Hepatocyte (in vitro differentiated cells): ENCODE data around the gene LAMA4. TPM values are rescaled to one million over a fixed set of nuclear protein-coding genes. Genes with fewer than 3 reads are reported as not detected.

Source experiments
- DNase-seq: peaks from one replicate; pipeline ENCODE4 v3.0.0-alpha.2; 2016; ENCODE audit warnings: low spot score
- H2AFZ ChIP-seq: fragments of 200-600 bp; sonication (generic); 2 replicates; pipeline ENCODE4 v1.6.0; 2016; ENCODE audit warnings: antibody characterized with exemption, mild to moderate bottlenecking
- H3K27ac ChIP-seq: fragments of 200-600 bp; sonication (generic); 2 replicates; pipeline ENCODE4 v1.5.1; 2016; ENCODE audit warnings: mild to moderate bottlenecking
- H3K27me3 ChIP-seq: fragments of 200-600 bp; sonication (generic); 2 replicates; pipeline ENCODE4 v1.6.1; 2016
- H3K36me3 ChIP-seq: fragments of 200-600 bp; sonication (generic); replicated peaks from 2 replicates; pipeline ENCODE4 v1.5.1; 2016; ENCODE audit warnings: low read depth; ENCODE audit not compliant: insufficient read depth
- H3K4me1 ChIP-seq: fragments of 200-600 bp; sonication (generic); 2 replicates; pipeline ENCODE4 v1.5.1; 2016; ENCODE audit warnings: mild to moderate bottlenecking, moderate library complexity; ENCODE audit not compliant: insufficient read depth
- H3K4me2 ChIP-seq: fragments of 200-600 bp; sonication (generic); 2 replicates; pipeline ENCODE4 v1.6.0; 2016
- H3K4me3 ChIP-seq: fragments of 200-600 bp; sonication (generic); 2 replicates; pipeline ENCODE4 v1.5.1; 2016; ENCODE audit warnings: mild to moderate bottlenecking
- H3K79me2 ChIP-seq: fragments of 200-600 bp; sonication (generic); 2 replicates; pipeline ENCODE4 v1.6.0; 2017; ENCODE audit warnings: mild to moderate bottlenecking
- H3K9me2 ChIP-seq: fragments of 200-600 bp; sonication (generic); replicated peaks from 2 replicates; pipeline ENCODE4 v1.6.0; 2017; ENCODE audit warnings: mild to moderate bottlenecking; ENCODE audit not compliant: insufficient read depth
- H3K9me3 ChIP-seq: fragments of 200-600 bp; sonication (generic); 2 replicates; pipeline ENCODE4 v1.5.1; 2016; ENCODE audit warnings: low read depth, mild to moderate bottlenecking
- H4K20me1 ChIP-seq: fragments of 200-600 bp; sonication (generic); 2 replicates; pipeline ENCODE4 v1.6.0; 2016; ENCODE audit warnings: mild to moderate bottlenecking; ENCODE audit not compliant: insufficient read depth, poor library complexity, severe bottlenecking
- CTCF ChIP-seq: fragments of 200-600 bp; sonication (generic); IDR thresholded peaks from 2 replicates; pipeline ENCODE4 v1.5.1; 2016; ENCODE audit warnings: antibody characterized with exemption, mild to moderate bottlenecking; ENCODE audit not compliant: poor library complexity
- EZH2 ChIP-seq: fragments of 200-600 bp; sonication (generic); IDR thresholded peaks from 2 replicates; pipeline ENCODE4 v1.6.1; 2016; ENCODE audit warnings: antibody characterized with exemption, mild to moderate bottlenecking, borderline replicate concordance
- EZH2phosphoT487 ChIP-seq: fragments of 200-600 bp; sonication (generic); IDR thresholded peaks from one replicate; pipeline ENCODE4 v1.6.1; 2018; ENCODE audit warnings: antibody characterized with exemption, mild to moderate bottlenecking, low read depth, moderate library complexity; ENCODE audit not compliant: unreplicated experiment, severe bottlenecking
- WGBS: methylation state at CpG from one replicate; pipeline ENCODE4 v1.1.6; 2016; ENCODE audit warnings: low lambda C conversion rate; ENCODE audit errors: missing lambda C conversion rate; 5-methylcytosine and 5-hydroxymethylcytosine counted together
- polyA plus RNA-seq: library from polyadenylated mRNA; unstranded; fragments of >200 nt; fragmentation: Nextera tagmentation; extraction: Ambion mirVana; gene quantifications from 2 replicates; pipeline ENCODE4 v1.2.1, GENCODE V29; 2016
- total RNA-seq: library from RNA; depleted of rRNA; stranded (reverse); fragments of >200 nt; gene quantifications from 2 replicates; pipeline ENCODE4 v1.2.3, GENCODE V29; 2014

The LAMA4 gene
- total and polyA plus RNA-seq, 2 experiments from 2014 or later, result 14.1 to 18.9 TPM

GRCh38 chr6:112257178-112257855, 3.0 kb upstream of the LAMA4 start:
- WGBS, result 81% methylated on average over 7 of the region's 7 CpGs
- Histone ChIP-seq H3K27ac (no peak overlapping the region), H3K36me3 (no peaks in the 10 kb centered on the region), H3K27me3 (peaks cover 15% of the 10 kb centered on the region), H3K79me2 (peaks cover 5% of the 10 kb centered on the region), H4K20me1 (no peaks in the 10 kb centered on the region), H3K4me1 (peaks cover 8% of the 10 kb centered on the region), H3K4me3 (no peak overlapping the region), H3K9me3 (no peaks in the 10 kb centered on the region), H3K9me2 (no peaks in the 10 kb centered on the region), H3K4me2 (no peak overlapping the region), H2AFZ (no peak overlapping the region)
- no peak for DNase-seq
- TF ChIP-seq EZH2 (no peak), CTCF (no peak), EZH2phosphoT487 (no peak)

GRCh38 chr6:112254921-112255320, 554 bp upstream of the LAMA4 start:
- Histone ChIP-seq H3K4me1 (peaks cover 8% of the 10 kb centered on the region), H3K9me2 (no peaks in the 10 kb centered on the region), H3K4me3 (no peak overlapping the region), H2AFZ (no peak overlapping the region), H3K27ac (peak overlapping the region; percentile 83), H3K4me2 (peak overlapping the region; percentile 98), H3K79me2 (peaks cover 7% of the 10 kb centered on the region), H3K9me3 (no peaks in the 10 kb centered on the region), H3K36me3 (no peaks in the 10 kb centered on the region), H4K20me1 (no peaks in the 10 kb centered on the region), H3K27me3 (peaks cover 18% of the 10 kb centered on the region)
- TF ChIP-seq EZH2phosphoT487 (no peak), CTCF (no peak), EZH2 (no peak)
- no peak for DNase-seq
- 58% methylated on average over 3 of the region's 3 CpGs for WGBS

GRCh38 chr6:112253498-112253840, 898 bp downstream of the LAMA4 start:
- Histone ChIP-seq H3K4me2 (peak overlapping the region; percentile 98), H3K9me2 (no peaks in the 10 kb centered on the region), H3K27me3 (peaks cover 18% of the 10 kb centered on the region), H3K4me1 (peaks cover 8% of the 10 kb centered on the region), H3K79me2 (peaks cover 7% of the 10 kb centered on the region), H2AFZ (peak overlapping the region; percentile 53), H3K36me3 (no peaks in the 10 kb centered on the region), H4K20me1 (no peaks in the 10 kb centered on the region), H3K9me3 (no peaks in the 10 kb centered on the region), H3K4me3 (peak overlapping the region; percentile 52), H3K27ac (peak overlapping the region; percentile 83)
- DNase-seq, result no peak
- no peak for TF ChIP-seq EZH2
- no peak for TF ChIP-seq CTCF
- no peak for TF ChIP-seq EZH2phosphoT487
- 6% methylated on average over 8 of the region's 8 CpGs for WGBS
